Esophagus muscularis mucosa (tissue), 4 donors: ENCODE data around the gene GRAMD2B. TPM values are rescaled to one million over a fixed set of nuclear protein-coding genes. Genes with fewer than 3 reads are reported as not detected.

Experiments
- DNase-seq: peaks from one replicate; pipeline ENCODE4 v3.0.0-alpha.2; 2017; ENCODE audit errors: extremely low spot score
- H3K27ac ChIP-seq, 4 donors: fragments of 200-600 bp; sonication (generic); replicated peaks in 1 of 4; 1 replicate in 3 of 4; 2 replicates in 1 of 4; pipeline ENCODE4 v1.5.1; 2016 to 2019; ENCODE audit warnings: mild to moderate bottlenecking in 1 of 4
- H3K27me3 ChIP-seq, 4 donors: fragments of 200-600 bp; sonication (generic); one replicate each; pipeline versions ENCODE4 v1.5.1 to v1.6.0; 2016 to 2019
- H3K36me3 ChIP-seq, 4 donors: fragments of 200-600 bp; sonication (generic); one replicate each; pipeline ENCODE4 v1.5.1; 2016 to 2019
- H3K4me1 ChIP-seq, 4 donors: fragments of 200-600 bp; sonication (generic); one replicate each; pipeline ENCODE4 v1.5.1; 2016 to 2019
- H3K4me3 ChIP-seq, 4 donors: fragments of 200-600 bp; sonication (generic); 1 replicate in 2 of 4; 2 replicates in 2 of 4; pipeline ENCODE4 v1.5.1; 2016 to 2019; ENCODE audit warnings: mild to moderate bottlenecking in 4 of 4, moderate library complexity in 1 of 4
- H3K9me3 ChIP-seq, 4 donors: fragments of 200-600 bp; sonication (generic); 1 replicate in 3 of 4; 2 replicates in 1 of 4; pipeline ENCODE4 v1.5.1; 2016 to 2019
- EP300 ChIP-seq: sonication (generic); formaldehyde crosslinking; IDR thresholded peaks from one replicate; pipeline ENCODE4 v1.6.1; 2017; ENCODE audit warnings: antibody characterized with exemption
- POLR2A ChIP-seq: fragments of 450-650 bp; IDR thresholded peaks from one replicate; pipeline ENCODE4 v1.6.1; 2017; ENCODE audit warnings: antibody characterized with exemption, moderate library complexity, mild to moderate bottlenecking, low read depth
- POLR2AphosphoS5 ChIP-seq, 2 donors: sonication (generic); formaldehyde crosslinking; IDR thresholded peaks; one replicate each; pipeline ENCODE4 v1.6.1; 2017; ENCODE audit warnings: antibody characterized with exemption in 2 of 2
- WGBS: methylation state at CpG from one replicate; pipeline ENCODE4 v1.1.5; 2018; 5-methylcytosine and 5-hydroxymethylcytosine counted together
- intact Hi-C: fragments of 100-400 bp; cut with DNase I; formaldehyde crosslinking; loops from one replicate; pipeline ENCODE4 v1.15.1; 2023
- total RNA-seq, 4 donors: library from RNA; depleted of rRNA; stranded (reverse); fragments of >200 nt; gene quantifications; one replicate each; pipeline versions ENCODE4 v1.1.0 to v1.2.1, GENCODE V29; 2016
- TF ChIP-seq, protein P1 (sequence below), 3 experiments: fragments of 200-600 bp in 2 of 3; fragments of 450-650 bp in 1 of 3; sonication (generic) in 2 of 3; IDR thresholded peaks; one replicate each; pipeline ENCODE4 v1.5.1; 2017 to 2019; ENCODE audit warnings: antibody characterized with exemption in 3 of 3, mild to moderate bottlenecking in 2 of 3, moderate library complexity in 1 of 3

GRAMD2B gene
- total RNA-seq, 4 donors from 2014 or later, result 37.9 to 76.5 (median 49.4) TPM

DNA sequence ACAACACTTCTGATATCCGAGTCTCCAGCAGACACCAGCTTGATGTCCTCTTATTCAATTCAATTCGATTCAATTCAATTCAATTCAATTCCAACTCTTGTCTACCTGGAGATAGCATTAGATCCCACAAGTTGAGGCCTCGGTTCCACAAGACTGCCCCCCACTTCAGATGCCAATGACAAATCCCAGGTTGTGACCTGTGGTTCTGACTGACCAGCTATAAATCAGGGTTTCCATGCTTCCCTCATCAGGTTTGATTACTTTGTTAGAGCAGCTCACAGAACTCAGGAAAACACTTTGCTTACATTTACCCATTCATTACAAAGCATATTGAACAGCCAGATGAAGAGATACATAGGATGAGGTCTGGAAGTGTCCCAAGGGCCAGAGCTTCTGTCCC is 89.2 kb downstream of the GRAMD2B start:
- Histone ChIP-seq H3K9me3 (no peaks in the 10 kb centered on the region), H3K36me3 (no peaks in the 10 kb centered on the region), H3K4me1 (peaks cover 15 to 29% (median 22%) of the 10 kb centered on the region in 4 donors), H3K27me3 (no peaks in the 10 kb centered on the region), H3K4me3 (no peak overlapping the region), H3K27ac (no peak overlapping the region)
- intact Hi-C loops, result no loop called here
- no peak for DNase-seq
- no peak for TF ChIP-seq POLR2A
- no peak for TF ChIP-seq EP300
- TF ChIP-seq POLR2AphosphoS5 (IDR thresholded peaks at IDR 0.05), result no peak
- TF ChIP-seq, protein P1, sequence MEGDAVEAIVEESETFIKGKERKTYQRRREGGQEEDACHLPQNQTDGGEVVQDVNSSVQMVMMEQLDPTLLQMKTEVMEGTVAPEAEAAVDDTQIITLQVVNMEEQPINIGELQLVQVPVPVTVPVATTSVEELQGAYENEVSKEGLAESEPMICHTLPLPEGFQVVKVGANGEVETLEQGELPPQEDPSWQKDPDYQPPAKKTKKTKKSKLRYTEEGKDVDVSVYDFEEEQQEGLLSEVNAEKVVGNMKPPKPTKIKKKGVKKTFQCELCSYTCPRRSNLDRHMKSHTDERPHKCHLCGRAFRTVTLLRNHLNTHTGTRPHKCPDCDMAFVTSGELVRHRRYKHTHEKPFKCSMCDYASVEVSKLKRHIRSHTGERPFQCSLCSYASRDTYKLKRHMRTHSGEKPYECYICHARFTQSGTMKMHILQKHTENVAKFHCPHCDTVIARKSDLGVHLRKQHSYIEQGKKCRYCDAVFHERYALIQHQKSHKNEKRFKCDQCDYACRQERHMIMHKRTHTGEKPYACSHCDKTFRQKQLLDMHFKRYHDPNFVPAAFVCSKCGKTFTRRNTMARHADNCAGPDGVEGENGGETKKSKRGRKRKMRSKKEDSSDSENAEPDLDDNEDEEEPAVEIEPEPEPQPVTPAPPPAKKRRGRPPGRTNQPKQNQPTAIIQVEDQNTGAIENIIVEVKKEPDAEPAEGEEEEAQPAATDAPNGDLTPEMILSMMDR (IDR thresholded peaks at IDR 0.05), result no peak
- 96% methylated on average over 3 of the region's 3 CpGs for WGBS

DNA sequence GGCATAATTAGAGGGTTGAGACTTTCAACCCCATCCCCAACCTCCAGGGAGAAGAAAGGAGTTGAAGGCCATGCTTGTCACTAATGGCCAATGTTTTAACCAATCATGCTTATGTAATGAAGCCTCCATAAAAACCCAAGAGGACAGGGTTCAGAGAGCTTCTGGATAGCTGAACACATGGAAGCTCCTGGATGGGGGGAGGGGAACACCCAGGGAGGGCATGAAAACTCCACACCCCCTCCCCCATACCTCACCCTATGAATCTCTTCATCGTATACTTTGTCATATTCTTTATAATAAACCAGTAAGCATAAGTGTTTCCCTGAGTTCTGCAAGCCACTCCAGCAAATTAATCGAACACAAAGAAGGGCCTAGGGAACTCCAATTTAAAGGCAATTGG is 90.1 kb downstream of the GRAMD2B start:
- Histone ChIP-seq H3K27me3 (no peaks in the 10 kb centered on the region), H3K27ac (peak overlapping the region; percentile 2 to 37 (median 32)), H3K9me3 (no peaks in the 10 kb centered on the region), H3K36me3 (no peaks in the 10 kb centered on the region), H3K4me1 (peaks cover 9 to 23% (median 19%) of the 10 kb centered on the region in 4 donors), H3K4me3 (no peak overlapping the region)
- 96% methylated on average over 2 of the region's 2 CpGs for WGBS
- no peak for TF ChIP-seq POLR2A
- TF ChIP-seq EP300, result no peak
- no peak for TF ChIP-seq POLR2AphosphoS5 (IDR thresholded peaks at IDR 0.05)
- TF ChIP-seq, protein P1 (IDR thresholded peaks at IDR 0.05), result no peak
- DNase-seq, result no peak
- intact Hi-C loops, result no loop called here

DNA sequence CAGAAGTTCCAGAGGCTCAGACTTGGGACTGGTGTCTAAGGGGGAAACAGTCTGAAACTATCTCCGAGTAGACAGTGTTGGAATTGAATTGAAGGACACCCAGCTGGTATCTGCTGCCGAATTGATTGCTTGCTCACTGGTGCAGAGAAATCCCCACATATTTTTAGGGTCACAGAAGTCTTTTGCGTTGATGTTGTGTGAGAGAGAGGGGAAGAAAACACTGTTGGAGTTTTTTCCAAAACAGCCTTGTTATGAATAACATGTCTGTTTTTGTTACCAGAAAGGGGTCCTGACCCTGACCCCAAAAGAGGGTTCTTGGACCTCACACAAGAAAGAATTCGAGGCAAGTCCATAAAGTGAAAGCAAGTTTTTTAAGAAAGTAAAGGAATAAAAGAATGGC is 90.5 kb downstream of the GRAMD2B start:
- H3K4me1 ChIP-seq, result peaks cover 7 to 19% (median 16%) of the 10 kb centered on the region in 4 donors
- no peak for DNase-seq
- H3K9me3 ChIP-seq, result no peaks in the 10 kb centered on the region
- no peak overlapping the region for H3K4me3 ChIP-seq
- H3K27me3 ChIP-seq, result no peaks in the 10 kb centered on the region
- H3K27ac ChIP-seq, result peak overlapping the region; percentile 2 to 37 (median 32)
- TF ChIP-seq, protein P1 (IDR thresholded peaks at IDR 0.05), result no peak
- TF ChIP-seq POLR2AphosphoS5 (IDR thresholded peaks at IDR 0.05), result no peak
- TF ChIP-seq EP300, result no peak
- no peak for TF ChIP-seq POLR2A
- intact Hi-C loops, result no loop called here
- no peaks in the 10 kb centered on the region for H3K36me3 ChIP-seq
- 72% methylated on average over 4 of the region's 4 CpGs for WGBS

DNA sequence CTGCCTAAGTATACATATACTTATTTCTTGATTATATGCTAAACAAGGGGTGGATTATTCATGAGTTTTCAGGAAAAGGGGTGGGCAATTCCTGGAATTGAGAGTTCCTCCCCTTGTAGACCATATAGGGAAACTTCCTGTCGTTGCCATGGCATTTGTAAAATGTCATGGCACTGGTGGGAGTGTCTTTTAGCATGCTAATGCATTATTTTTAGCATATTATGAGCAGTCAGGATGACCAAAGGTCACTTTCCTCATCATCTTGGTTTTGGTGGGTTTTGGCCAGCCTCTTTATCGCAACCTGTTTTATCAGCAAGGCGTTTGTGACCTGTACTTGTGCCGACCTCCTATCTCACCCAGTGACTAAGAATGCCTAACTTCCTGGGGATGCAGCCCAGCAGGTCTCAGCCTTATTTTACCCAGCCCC is 90.9 kb downstream of the GRAMD2B start:
- Histone ChIP-seq H3K4me1 (peaks cover 8 to 18% (median 15%) of the 10 kb centered on the region in 4 donors), H3K27me3 (no peaks in the 10 kb centered on the region), H3K4me3 (no peak overlapping the region), H3K9me3 (no peaks in the 10 kb centered on the region), H3K27ac (peak overlapping the region; percentile 2 to 37 (median 32)), H3K36me3 (no peaks in the 10 kb centered on the region)
- no peak for DNase-seq
- intact Hi-C loops, result no loop called here
- 93% methylated on average over 4 of the region's 4 CpGs for whole genome bisulfite sequencing
- no peak for TF ChIP-seq EP300
- TF ChIP-seq POLR2A, result no peak
- TF ChIP-seq, protein P1 (IDR thresholded peaks at IDR 0.05), result no peak
- TF ChIP-seq POLR2AphosphoS5 (IDR thresholded peaks at IDR 0.05), result no peak

DNA sequence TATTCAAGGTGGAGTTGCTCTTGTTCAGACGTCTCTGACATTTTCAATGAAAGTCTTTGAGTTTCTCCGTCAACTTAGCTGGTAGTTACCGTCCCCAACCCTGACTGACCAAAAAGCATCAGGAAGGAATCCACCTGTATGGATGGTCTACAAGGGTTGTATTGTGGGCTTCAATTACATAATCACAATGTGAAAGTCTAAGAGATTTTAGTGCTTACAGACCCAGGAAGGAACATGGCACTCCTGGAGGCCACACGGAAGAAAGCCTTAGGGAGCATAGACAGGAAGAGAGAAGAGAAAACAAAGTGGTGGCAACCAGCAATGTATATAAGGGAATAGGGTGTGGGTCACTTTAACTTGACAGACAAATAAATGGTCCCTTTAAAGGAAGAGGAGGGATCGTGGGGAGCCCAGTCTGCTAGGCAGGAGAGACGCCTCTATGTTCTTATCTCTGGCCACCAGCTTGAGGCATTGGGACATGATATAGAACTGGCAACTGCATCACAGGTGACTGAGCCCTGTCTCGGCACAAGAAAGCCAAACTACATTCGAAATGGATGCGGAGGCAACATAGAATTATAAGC is 91.4 kb downstream of the GRAMD2B start:
- Histone ChIP-seq H3K27ac (peak overlapping the region in 3 of 4 donors; percentile 29 to 37 (median 36)), H3K27me3 (no peaks in the 10 kb centered on the region), H3K4me1 (peaks cover 8 to 18% (median 16%) of the 10 kb centered on the region in 4 donors), H3K36me3 (no peaks in the 10 kb centered on the region), H3K4me3 (no peak overlapping the region), H3K9me3 (no peaks in the 10 kb centered on the region)
- TF ChIP-seq EP300 (no peak), POLR2A (no peak), POLR2AphosphoS5 (IDR thresholded peaks at IDR 0.05) (no peak)
- TF ChIP-seq, protein P1 (IDR thresholded peaks at IDR 0.05), result no peak
- no peak for DNase-seq
- WGBS, result 96% methylated on average over 9 of the region's 9 CpGs
- intact Hi-C loops, result no loop called here
